AG09319 (cell line): ENCODE measurements around the gene COPE.

Source experiments
- DNase-seq: peaks from one replicate; pipeline ENCODE4 v3.0.0-alpha.2; 2010; ENCODE audit warnings: low read depth; ENCODE audit errors: extremely low read depth
- CTCF ChIP-seq: IDR thresholded peaks from 2 replicates; pipeline ENCODE4 v1.5.1; 2011; ENCODE audit warnings: low read depth, mild to moderate bottlenecking, inconsistent platforms, low read length, moderate library complexity

Gene COPE

DNA sequence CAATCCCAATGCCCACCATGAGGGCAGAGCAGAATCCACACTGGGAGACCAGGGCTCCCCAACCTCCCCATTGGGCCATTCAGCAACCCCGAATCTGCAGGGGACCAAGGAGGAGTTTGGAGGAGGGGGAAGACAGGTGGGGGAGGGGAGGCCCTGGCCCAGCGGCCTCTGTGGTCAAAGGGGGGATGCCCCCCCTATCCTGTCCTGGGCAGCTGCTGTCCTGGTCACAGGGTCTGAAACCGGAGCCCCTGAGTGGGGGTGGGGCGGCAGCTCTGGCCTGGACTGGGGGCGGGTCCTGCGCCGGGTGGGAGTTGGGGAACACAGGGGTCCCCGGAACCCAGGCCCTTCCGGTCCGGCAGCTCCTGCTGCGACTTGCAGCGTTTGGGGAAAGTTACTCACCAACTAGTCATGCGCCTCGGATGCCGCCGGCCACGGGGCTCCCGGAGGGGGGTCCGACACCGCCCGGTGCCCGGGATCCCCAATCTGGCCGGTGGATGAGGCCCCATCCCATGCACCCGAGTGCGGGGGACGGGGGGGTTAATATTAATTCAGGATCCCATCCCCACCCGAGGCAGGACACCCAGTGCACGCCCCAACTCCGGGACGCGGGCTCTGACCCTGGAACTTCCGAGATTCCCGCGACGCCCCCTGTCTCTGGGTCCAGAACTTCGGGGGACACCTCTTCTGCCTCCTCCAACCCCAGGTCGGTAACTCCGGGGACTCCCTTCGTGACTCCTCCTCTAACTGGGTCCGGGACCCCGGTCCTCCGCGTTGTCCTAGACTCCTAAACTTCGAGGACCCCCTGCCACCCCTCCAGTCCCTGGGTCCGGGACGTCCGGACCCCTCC, 21.0 kb upstream of the COPE start:
- no peak for DNase-seq
- TF ChIP-seq CTCF, result no peak

GRCh38 chr19:18939163-18939562, 20.0 kb upstream of the COPE start:
- DNase-seq, result no peak
- TF ChIP-seq CTCF, result no peak

DNA sequence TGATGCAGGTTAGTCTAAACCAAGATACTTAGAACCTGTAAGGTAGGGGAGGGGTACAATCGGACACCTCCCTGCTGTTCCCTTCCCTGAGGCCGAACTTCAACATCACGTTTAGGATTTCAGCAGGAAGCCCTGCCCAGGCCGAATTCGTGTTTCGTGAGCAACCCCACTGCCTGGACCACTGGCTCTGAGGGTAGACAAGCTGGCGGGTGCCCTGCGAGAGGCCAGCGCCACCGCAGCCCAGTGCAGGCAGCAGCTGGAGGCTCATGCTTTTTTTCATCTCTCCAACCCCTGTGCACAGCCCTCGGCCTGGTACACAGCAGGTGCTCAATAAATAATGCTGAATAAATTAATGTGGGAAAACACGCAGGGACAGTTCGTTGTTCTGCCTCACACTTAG, 14.1 kb upstream of the COPE start:
- no peak for DNase-seq
- no peak for TF ChIP-seq CTCF

DNA sequence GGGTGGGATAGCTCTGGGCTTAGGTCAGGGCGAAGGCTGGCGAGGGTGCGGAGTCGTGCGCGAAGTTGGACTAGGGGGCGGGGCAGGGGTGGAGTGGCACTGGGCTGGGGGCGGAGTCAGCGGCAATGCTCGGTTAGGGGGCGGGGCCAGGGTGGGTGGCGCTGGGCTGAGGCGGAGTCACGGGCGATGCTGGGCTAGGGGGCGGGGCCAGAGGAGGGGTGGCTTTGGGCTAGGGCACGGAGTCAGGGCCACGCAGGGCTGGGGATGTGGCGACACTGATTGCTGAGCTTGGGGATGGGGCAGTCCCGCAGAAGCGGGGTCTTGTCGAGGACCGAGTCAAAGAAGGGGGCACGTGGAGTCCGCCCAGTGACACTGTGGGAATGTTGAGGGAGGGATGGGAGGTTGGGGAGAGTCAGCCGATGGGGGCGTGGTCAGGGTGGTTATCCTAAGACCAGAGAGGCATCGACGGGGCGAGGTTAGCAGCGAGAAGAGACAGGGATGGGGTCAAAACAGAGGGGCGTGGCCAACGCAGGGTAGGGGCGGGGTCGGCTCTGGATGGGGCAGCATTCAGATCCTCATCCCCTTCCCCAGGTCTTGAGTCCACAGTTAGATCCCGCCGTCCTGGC, 13.1 kb upstream of the COPE start:
- no peak for DNase-seq
- no peak for TF ChIP-seq CTCF

DNA sequence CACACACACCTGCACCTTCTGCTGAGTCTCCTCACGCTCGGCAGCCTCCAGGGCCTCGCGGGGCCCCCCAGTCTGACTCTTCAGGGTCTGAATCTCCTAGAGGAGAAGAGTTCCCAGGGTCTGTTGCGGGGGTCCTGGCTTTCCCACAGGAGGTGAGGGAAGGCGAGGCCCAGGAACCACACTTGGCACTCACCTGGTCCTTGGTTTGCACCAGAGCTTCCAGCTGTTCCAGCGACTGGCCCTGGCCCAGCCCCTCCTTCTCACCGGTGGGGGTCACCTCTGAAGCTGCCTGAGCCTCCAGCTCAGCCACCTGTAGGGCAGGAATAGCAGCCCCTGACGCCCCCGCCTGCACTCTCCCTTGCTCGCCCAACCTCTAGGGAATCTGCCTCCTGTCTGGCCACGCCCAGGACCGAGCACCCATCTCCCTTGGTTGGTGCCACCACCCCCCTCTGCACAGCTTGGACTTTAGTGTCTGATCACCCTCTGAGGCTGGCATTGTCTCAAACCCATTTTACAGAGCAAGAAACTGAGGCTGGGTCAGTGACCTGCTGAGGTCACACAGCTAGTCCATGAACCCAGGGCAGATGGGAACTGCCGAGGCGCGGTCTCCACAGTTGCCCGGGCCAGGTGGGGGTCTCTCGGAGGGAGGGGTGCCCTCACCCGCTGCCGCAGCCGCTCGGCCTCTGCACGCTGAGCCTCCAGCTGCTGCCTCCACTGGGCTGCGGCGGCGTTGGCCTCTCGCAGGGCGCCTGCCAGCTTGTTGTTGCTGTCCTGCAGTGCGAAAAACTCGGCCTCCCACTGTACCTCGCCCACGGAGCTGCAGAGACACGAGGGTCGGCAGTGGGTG, 12.4 kb upstream of the COPE start:
- TF ChIP-seq CTCF, result no peak

GRCh38 chr19:18929311-18929710, 10.1 kb upstream of the COPE start:
- no peak for DNase-seq
- TF ChIP-seq CTCF, result no peak

More for the DNA sequence above, 12.4 kb upstream of the COPE start:
- no peak for DNase-seq
